Heart left ventricle (tissue), 13 donors: ENCODE data around the gene CDX2.

ENCODE experiments used
- POLR2A ChIP-seq, 2 donors: fragments of 450-650 bp; IDR thresholded peaks; one replicate each; pipeline ENCODE4 v1.6.1; 2017; ENCODE audit warnings: antibody characterized with exemption in 2 of 2, mild to moderate bottlenecking in 2 of 2, moderate library complexity in 2 of 2
- TF ChIP-seq, protein P1 (sequence below), 12 donors: fragments of 200-600 bp; sonication (generic) in 4 of 12; IDR thresholded peaks; one replicate each; pipeline versions ENCODE4 v1.5.0 to v1.8.0; 2018 to 2022; ENCODE audit warnings: antibody characterized with exemption in 12 of 12, mild to moderate bottlenecking in 5 of 12
- donor health status: ischemic (EF 13 %, LVEDD 7.1; RV severe dilation, severe dysfunction).
- donor health status: DM: no; HTN: yes; CAD: no.
- donor health status: DM: no; HTN: no; CAD: no.
- donor health status: ischemic (EF 25% LVEDD 6.9; RV normal size, moderate dysfunction).
- donor health status: ischemic (EF 25% LVEDD 5.7; RV mildly dilated, moderate dysfunction).
- donor health status: ischemic (EF 35%, LVEDD 5.7; RV mildly dilated, moderate dysfunction).
- donor health status: nonischemic (EF 11% LVEDD 7.7; RV severe dilation, severe dysfunction).
- donor health status: DM: yes; HTN: yes; CAD: no.
- donor health status: PGD.
- donor health status: ischemic (EF 29% LVEDD 5.4; RV normal size, mild dysfunction).
- donor health status: nonischemic (EF 23%, LVEDD 6.1; RV moderate dilation, normal function).

DNA sequence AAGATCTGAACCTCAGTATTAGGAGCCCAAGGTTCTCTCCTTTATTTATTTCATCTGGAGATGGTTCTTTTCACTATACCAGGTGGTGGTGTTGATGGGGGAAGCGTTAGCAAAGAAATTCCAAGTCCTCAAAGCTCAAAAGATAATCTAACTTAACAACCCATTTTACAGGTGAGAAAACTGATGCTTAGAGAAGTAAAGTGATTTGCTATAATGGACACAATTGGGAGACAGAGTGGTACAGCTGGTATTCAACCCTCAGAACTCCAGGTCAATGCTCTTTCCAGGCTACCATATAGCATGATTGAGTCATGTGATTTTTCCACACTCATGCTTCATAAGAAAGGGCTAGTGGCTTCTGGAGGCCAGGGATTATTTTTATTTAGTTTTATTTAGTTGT is 44.4 kb upstream of the CDX2 start:
- TF ChIP-seq, protein P1, sequence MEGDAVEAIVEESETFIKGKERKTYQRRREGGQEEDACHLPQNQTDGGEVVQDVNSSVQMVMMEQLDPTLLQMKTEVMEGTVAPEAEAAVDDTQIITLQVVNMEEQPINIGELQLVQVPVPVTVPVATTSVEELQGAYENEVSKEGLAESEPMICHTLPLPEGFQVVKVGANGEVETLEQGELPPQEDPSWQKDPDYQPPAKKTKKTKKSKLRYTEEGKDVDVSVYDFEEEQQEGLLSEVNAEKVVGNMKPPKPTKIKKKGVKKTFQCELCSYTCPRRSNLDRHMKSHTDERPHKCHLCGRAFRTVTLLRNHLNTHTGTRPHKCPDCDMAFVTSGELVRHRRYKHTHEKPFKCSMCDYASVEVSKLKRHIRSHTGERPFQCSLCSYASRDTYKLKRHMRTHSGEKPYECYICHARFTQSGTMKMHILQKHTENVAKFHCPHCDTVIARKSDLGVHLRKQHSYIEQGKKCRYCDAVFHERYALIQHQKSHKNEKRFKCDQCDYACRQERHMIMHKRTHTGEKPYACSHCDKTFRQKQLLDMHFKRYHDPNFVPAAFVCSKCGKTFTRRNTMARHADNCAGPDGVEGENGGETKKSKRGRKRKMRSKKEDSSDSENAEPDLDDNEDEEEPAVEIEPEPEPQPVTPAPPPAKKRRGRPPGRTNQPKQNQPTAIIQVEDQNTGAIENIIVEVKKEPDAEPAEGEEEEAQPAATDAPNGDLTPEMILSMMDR (IDR thresholded peaks at IDR 0.05): no peak
- no peak for TF ChIP-seq POLR2A (IDR thresholded peaks at IDR 0.05)
